Astrocyte of the cerebellum (primary cell): ENCODE measurements around the gene SDHAF4.
A peak's percentile ranks its signal among the peaks of the same experiment; 100 is the strongest.

ENCODE experiments used
- DNase-seq: peaks from one replicate; pipeline ENCODE4 v3.0.0-alpha.2; 2011; ENCODE audit warnings: low read depth
- H3K4me3 ChIP-seq: 2 replicates; pipeline ENCODE4 v1.5.1; 2011; ENCODE audit warnings: mild to moderate bottlenecking, low read depth, low read length, moderate library complexity
- in situ Hi-C: cut with HindIII; loops from 2 replicates; pipeline ENCODE4 v1.10.0; 2017; ENCODE audit warnings: low sequenced_read_pairs
- TF ChIP-seq, protein P1 (sequence below): IDR thresholded peaks from 2 replicates; pipeline ENCODE4 v1.5.1; 2012; ENCODE audit warnings: low read length, low read depth, moderate library complexity, mild to moderate bottlenecking; ENCODE audit errors: missing control alignments

The SDHAF4 gene

DNA sequence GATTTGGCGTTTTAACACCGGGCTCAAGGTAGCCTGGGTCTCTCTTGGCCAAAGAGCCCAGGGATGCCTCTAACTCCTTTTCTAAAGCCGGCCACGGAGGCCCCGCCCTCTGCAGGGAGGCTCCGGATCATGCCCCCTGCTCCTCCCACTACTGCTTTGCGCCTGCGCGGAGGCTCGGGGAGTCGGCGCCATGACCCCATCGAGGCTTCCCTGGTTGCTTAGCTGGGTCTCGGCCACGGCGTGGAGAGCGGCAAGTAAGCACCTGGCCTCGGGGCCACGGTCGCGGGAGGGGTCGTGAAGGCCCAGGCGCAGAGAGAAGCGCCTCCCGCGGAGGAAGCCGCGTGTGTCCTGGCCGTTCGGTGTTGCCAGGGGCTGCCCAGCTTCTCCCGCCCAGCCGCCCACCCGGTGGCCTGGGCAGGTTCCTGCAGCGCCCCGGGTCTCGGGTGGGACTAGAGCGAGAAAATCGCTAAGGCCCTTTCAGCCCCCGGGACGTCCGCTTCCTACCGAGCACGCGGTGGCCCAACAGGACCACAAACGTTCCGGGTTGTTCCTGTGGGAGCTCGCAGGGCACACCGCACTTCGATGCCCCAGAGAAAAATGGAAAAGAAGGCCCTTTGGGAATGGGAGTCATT is at the start of gene SDHAF4:
Gene SDHAF4, plus strand, starts transcription at position 180 of the 632 bp plus-strand sequence. Its CDS starts 11 bp downstream, at position 191.
- peak within 1 kb of the TSS; percentile 87 for H3K4me3 ChIP-seq
- TF ChIP-seq, protein P1, sequence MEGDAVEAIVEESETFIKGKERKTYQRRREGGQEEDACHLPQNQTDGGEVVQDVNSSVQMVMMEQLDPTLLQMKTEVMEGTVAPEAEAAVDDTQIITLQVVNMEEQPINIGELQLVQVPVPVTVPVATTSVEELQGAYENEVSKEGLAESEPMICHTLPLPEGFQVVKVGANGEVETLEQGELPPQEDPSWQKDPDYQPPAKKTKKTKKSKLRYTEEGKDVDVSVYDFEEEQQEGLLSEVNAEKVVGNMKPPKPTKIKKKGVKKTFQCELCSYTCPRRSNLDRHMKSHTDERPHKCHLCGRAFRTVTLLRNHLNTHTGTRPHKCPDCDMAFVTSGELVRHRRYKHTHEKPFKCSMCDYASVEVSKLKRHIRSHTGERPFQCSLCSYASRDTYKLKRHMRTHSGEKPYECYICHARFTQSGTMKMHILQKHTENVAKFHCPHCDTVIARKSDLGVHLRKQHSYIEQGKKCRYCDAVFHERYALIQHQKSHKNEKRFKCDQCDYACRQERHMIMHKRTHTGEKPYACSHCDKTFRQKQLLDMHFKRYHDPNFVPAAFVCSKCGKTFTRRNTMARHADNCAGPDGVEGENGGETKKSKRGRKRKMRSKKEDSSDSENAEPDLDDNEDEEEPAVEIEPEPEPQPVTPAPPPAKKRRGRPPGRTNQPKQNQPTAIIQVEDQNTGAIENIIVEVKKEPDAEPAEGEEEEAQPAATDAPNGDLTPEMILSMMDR: no peak
- DNase-seq: peak; percentile 55
- in situ Hi-C loops: no loop called here

DNA sequence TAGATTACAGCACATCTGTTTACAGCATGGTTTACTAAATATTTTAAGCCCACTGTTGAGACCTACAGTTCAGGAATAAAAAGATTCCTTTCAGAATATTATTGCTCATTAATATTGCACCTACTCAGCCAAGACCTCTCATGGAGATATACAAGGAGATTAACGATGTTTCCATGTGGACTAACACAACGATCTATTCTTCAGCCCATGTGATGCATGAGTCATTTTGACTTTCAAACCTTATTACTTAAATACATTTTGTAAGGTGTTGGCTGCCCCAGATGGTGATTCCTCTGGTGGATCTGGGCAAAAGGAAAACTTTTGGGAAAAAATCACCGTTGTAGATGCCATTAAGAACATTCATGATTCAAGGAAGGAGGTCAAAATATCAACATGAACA is 48.0 kb upstream of the SDHAF4 start:
- H3K4me3 ChIP-seq: no peak overlapping the region
- in situ Hi-C loops: loop anchor here (25.0 kb wide), 1 partner anchor 169 kb away; no protein-coding TSS in a partner anchor
- TF ChIP-seq, protein P1: no peak
- no peak for DNase-seq

DNA sequence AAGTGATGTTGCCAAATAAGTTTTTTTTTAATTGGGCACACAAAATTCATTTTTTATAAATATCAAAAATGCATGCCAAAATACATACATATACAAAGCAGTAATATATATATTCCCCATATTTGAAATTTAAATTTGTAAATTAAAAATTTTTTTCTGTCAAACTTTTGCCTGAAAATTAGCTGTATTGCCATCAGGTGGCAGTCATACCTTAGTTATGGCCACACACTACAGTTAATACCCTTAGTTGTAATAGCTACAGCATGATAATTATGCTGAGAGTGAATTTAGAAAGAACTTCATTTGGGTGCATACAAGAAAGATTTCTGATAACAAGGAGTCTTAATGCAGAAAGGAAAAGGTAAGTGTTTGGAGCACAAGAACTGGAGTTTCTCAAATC is 46.2 kb upstream of the SDHAF4 start:
- TF ChIP-seq, protein P1: peak; percentile 32
- in situ Hi-C loops: loop anchor here (25.0 kb wide), 1 partner anchor 167 kb away; no protein-coding TSS in a partner anchor
- DNase-seq: no peak
- H3K4me3 ChIP-seq: no peak overlapping the region

DNA sequence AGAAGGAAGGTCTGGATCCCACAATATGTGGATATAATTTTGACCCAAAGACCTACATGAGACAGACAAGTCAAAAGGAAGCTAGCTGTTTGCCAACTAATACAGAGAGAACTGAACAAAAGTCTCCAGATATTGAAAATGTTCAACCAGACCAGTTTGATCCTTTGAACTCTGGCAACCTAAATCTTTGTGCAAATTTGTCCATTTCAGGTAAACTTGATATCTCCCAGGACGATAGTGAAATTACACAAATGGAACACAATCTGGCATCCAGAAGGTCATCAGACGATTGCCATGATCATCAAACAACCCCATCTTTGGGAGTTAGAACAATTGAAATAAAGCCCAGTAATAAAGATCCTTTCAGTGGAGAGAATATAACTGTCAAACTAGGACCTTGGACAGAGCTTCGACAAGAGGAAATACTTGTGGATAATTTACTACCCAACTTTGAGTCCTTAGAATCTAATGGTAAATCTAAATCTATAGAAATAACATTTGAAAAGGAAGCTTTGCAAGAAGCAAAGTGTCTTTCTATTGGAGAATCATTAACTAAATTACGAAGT is 41.9 kb upstream of the SDHAF4 start:
- no peak overlapping the region for H3K4me3 ChIP-seq
- TF ChIP-seq, protein P1: no peak
- in situ Hi-C loops: loop anchor here (25.0 kb wide), 1 partner anchor 162 kb away; no protein-coding TSS in a partner anchor
- no peak for DNase-seq

DNA sequence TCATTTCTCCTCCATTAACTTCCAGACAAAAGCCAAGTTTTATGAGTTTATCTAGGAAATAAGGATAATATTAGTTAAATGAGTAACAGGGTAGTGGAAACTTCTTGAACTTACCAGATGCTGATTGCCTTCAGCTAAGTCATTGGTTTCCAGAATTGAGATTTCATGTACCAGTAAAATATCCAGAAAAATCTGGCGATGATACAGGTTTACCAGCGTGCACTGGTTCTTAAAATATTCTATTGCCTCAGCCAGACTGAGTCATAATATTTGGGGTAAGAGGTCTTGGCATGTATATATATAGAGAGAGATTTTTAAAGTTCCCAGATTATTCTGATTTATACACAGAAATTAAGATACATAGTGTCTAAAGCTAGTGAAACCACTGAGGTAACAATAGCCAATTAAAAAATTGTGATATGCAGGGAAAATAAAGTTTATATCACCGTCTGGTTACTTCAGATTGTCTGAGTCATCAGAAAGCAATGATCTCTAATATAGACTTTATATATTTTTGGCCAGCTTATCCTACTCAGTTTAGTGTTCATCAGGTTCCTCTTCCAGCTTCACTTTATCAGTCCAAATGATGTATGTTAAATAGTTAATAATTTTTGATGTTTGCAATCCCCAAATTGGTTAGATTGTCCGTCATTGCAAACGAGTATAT is 39.5 kb upstream of the SDHAF4 start:
- in situ Hi-C loops: no loop called here
- H3K4me3 ChIP-seq: no peak overlapping the region
- DNase-seq: no peak
- TF ChIP-seq, protein P1: no peak

DNA sequence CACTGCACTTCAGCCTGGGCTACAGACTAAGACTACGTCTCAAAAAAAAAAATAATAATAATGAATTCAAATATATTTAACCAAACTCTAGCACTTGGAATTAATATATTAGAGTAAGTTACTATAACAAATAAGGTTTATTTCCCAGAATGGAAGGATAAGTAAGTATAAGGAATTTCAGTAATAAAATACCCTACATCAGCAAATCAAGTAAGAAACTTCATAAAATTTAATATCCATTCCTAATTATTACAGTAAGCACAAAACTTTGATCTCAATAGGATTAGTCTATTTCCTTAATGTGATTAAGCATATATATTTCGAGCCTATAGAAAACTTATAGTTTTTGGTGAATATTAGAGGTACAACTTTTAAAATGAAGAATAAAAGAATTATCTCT is 36.7 kb upstream of the SDHAF4 start:
- DNase-seq: no peak
- in situ Hi-C loops: no loop called here
- H3K4me3 ChIP-seq: no peak overlapping the region
- TF ChIP-seq, protein P1: no peak
